Measurements from ENCODE around the gene SMAD9. TPM values are rescaled to one million over a fixed set of nuclear protein-coding genes. Genes with fewer than 3 reads are reported as not detected.

The SMAD9 gene
- total RNA-seq, 3 donors from 2014 or later (not counting 1 experiment from before 2014, with no cell fraction given) = not detected

GRCh38 chr13:36875961-36876360 lies 44.1 kb downstream of the SMAD9 start:
- no peaks in the 10 kb centered on the region for H3K4me1 Mint-ChIP-seq
- Histone ChIP-seq H3K27ac (ENCODE audit: low read length) (no peak overlapping the region), H3K4me3 (ENCODE audit: low read length) (no peak overlapping the region), H3K27me3 (ENCODE audit: control insufficient read depth, insufficient read depth, low read length) (no peaks in the 10 kb centered on the region), H3K9me3 (ENCODE audit: control insufficient read depth, insufficient read depth, low read length) (no peaks in the 10 kb centered on the region), H3K36me3 (ENCODE audit: control insufficient read depth, insufficient read depth, low read length) (no peaks in the 10 kb centered on the region), H3K4me1 (ENCODE audit: control insufficient read depth, insufficient read depth, low read length) (no peaks in the 10 kb centered on the region)
- no peaks in the 10 kb centered on the region for H3K9me3 Mint-ChIP-seq
- DNase-seq (no peak), ATAC-seq (no peak)
- peaks cover 9 to 20% of the 10 kb centered on the region in 2 donors for H3K27me3 Mint-ChIP-seq (ENCODE audit: low read depth in 2 of 2)
- no peaks in the 10 kb centered on the region for H3K36me3 Mint-ChIP-seq
- no peak overlapping the region for H3K27ac Mint-ChIP-seq
- no peak for TF ChIP-seq CTCF (IDR thresholded peaks at IDR 0.05)
- H3K4me3 Mint-ChIP-seq = no peak overlapping the region
- intact Hi-C loops (cut with micrococcal nuclease) = no loop called here
- 75% methylated on average over 4 of the region's 4 CpGs for WGBS (ENCODE audit: insufficient coverage)

DNA sequence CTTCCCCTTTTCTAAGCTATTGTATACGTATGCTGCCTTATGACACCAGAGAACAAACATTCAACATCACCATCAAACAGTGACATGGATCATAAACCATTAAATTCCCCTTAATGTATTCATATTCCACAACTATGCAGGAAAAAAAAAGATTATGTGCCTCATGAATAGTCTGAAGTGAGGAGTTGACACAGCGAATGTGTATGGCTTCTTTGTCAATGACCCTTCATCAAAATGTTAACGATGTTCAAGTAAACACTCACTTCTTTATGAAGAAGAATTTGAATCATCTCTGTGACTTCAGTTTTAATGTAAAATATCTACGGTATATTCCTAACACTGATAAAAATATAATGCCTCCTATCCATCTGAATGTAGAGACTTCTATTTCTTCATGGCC lies 44.6 kb downstream of the SMAD9 start:
- H3K27me3 ChIP-seq (ENCODE audit: control insufficient read depth, insufficient read depth, low read length) = no peaks in the 10 kb centered on the region
- intact Hi-C loops (cut with micrococcal nuclease) = no loop called here
- Mint-ChIP-seq H3K27ac (no peak overlapping the region), H3K4me3 (no peak overlapping the region), H3K9me3 (no peaks in the 10 kb centered on the region), H3K27me3 (ENCODE audit: low read depth in 2 of 2) (peaks cover 10 to 20% of the 10 kb centered on the region in 2 donors), H3K4me1 (no peaks in the 10 kb centered on the region), H3K36me3 (no peaks in the 10 kb centered on the region)
- DNase-seq (no peak), ATAC-seq (no peak)
- no peaks in the 10 kb centered on the region for H3K9me3 ChIP-seq (ENCODE audit: control insufficient read depth, insufficient read depth, low read length)
- 89% methylated on average over 2 of the region's 4 CpGs for WGBS (ENCODE audit: insufficient coverage)
- no peak for TF ChIP-seq CTCF (IDR thresholded peaks at IDR 0.05)
- H3K27ac ChIP-seq (ENCODE audit: low read length) = no peak overlapping the region
- H3K4me3 ChIP-seq (ENCODE audit: low read length) = no peak overlapping the region
- H3K4me1 ChIP-seq (ENCODE audit: control insufficient read depth, insufficient read depth, low read length) = no peaks in the 10 kb centered on the region
- no peaks in the 10 kb centered on the region for H3K36me3 ChIP-seq (ENCODE audit: control insufficient read depth, insufficient read depth, low read length)

DNA sequence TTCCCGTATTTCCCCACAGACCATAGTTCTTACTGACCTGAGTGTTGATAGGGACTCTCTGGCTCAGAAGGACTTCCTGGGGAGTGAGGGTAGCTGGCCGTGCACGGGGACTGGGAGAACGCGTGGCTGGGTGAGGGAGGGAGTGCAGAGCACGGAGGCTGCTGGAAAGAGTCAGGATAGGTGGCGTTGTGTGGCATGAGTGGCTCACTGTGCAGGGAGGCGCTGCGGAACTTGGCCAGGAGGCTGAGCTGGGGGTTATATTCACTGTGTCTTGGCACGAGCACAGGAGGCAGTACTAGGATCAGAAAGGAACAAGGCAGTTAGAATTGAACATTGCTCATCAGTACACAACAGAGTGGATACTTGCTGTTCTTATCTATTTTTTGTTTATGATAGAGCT lies 47.4 kb downstream of the SMAD9 start:
- no peak overlapping the region for H3K4me3 ChIP-seq (ENCODE audit: low read length)
- ATAC-seq (no peak), DNase-seq (no peak)
- H3K4me1 Mint-ChIP-seq = no peaks in the 10 kb centered on the region
- no peaks in the 10 kb centered on the region for H3K27me3 ChIP-seq (ENCODE audit: control insufficient read depth, insufficient read depth, low read length)
- no peaks in the 10 kb centered on the region for H3K9me3 Mint-ChIP-seq
- H3K4me3 Mint-ChIP-seq = no peak overlapping the region
- H3K36me3 Mint-ChIP-seq = no peaks in the 10 kb centered on the region
- H3K27me3 Mint-ChIP-seq (ENCODE audit: low read depth in 2 of 2) = peaks cover 8 to 11% of the 10 kb centered on the region in 2 donors
- WGBS (ENCODE audit: insufficient coverage) = 95% methylated on average over 10 of the region's 10 CpGs
- H3K36me3 ChIP-seq (ENCODE audit: control insufficient read depth, insufficient read depth, low read length) = no peaks in the 10 kb centered on the region
- intact Hi-C loops (cut with micrococcal nuclease) = no loop called here
- TF ChIP-seq CTCF (IDR thresholded peaks at IDR 0.05) = no peak
- no peak overlapping the region for H3K27ac ChIP-seq (ENCODE audit: low read length)
- no peaks in the 10 kb centered on the region for H3K9me3 ChIP-seq (ENCODE audit: control insufficient read depth, insufficient read depth, low read length)
- H3K27ac Mint-ChIP-seq = no peak overlapping the region
- no peaks in the 10 kb centered on the region for H3K4me1 ChIP-seq (ENCODE audit: control insufficient read depth, insufficient read depth, low read length)

- intact Hi-C loops (cut with micrococcal nuclease) = no loop called here
- no peaks in the 10 kb centered on the region for H3K9me3 Mint-ChIP-seq
- no peak for TF ChIP-seq CTCF (IDR thresholded peaks at IDR 0.05)
- Histone ChIP-seq H3K27ac (ENCODE audit: low read length) (no peak overlapping the region), H3K4me1 (ENCODE audit: control insufficient read depth, insufficient read depth, low read length) (no peaks in the 10 kb centered on the region), H3K27me3 (ENCODE audit: control insufficient read depth, insufficient read depth, low read length) (no peaks in the 10 kb centered on the region), H3K9me3 (ENCODE audit: control insufficient read depth, insufficient read depth, low read length) (no peaks in the 10 kb centered on the region), H3K36me3 (ENCODE audit: control insufficient read depth, insufficient read depth, low read length) (no peaks in the 10 kb centered on the region), H3K4me3 (ENCODE audit: low read length) (no peak overlapping the region)
- no peak for DNase-seq
- H3K27me3 Mint-ChIP-seq (ENCODE audit: low read depth in 2 of 2) = peaks cover 8 to 17% of the 10 kb centered on the region in 2 donors
- no peak overlapping the region for H3K4me3 Mint-ChIP-seq
- H3K27ac Mint-ChIP-seq = no peak overlapping the region
- WGBS (ENCODE audit: insufficient coverage) = no CpG with 5 or more reads among the region's 1 CpG
- no peaks in the 10 kb centered on the region for H3K4me1 Mint-ChIP-seq
- no peaks in the 10 kb centered on the region for H3K36me3 Mint-ChIP-seq
- ATAC-seq = no peak
Measured at GRCh38 chr13:36870050-36870692, 49.9 kb downstream of the SMAD9 start.
